Activated naive CD4-positive, alpha-beta T cell (primary cell): ENCODE measurements around the gene CCDC70.

Source experiments
- DNase-seq, 4 experiments: peaks; one replicate each; lab custom pipeline; 2025; lab: John Stamatoyannopoulos, UW

CCDC70 gene

GRCh38 chr13:51862957-51863356 lies 1.2 kb downstream of the CCDC70 start:
- DNase-seq, result no peak

- DNase-seq, result no peak
These were observed 4.1 kb downstream of the CCDC70 start for GRCh38 chr13:51865838-51866237.

- DNase-seq, result no peak
These were observed 5.3 kb downstream of the CCDC70 start for GRCh38 chr13:51867062-51867461.

GRCh38 chr13:51869916-51870315 lies 8.1 kb downstream of the CCDC70 start:
- no peak for DNase-seq

GRCh38 chr13:51870616-51871015 lies 8.8 kb downstream of the CCDC70 start:
- no peak for DNase-seq

- DNase-seq, result no peak
These were observed 11.5 kb downstream of the CCDC70 start for GRCh38 chr13:51873117-51873798.

GRCh38 chr13:51873837-51874236 lies 12.1 kb downstream of the CCDC70 start:
- DNase-seq, result no peak

GRCh38 chr13:51874651-51875050 lies 12.9 kb downstream of the CCDC70 start:
- DNase-seq, result no peak

GRCh38 chr13:51879133-51879532 lies 17.4 kb downstream of the CCDC70 start:
- DNase-seq, result no peak

- no peak for DNase-seq
These were observed 19.5 kb downstream of the CCDC70 start for GRCh38 chr13:51881296-51881695.

GRCh38 chr13:51882570-51883225 lies 20.9 kb downstream of the CCDC70 start:
- no peak for DNase-seq

- DNase-seq, result no peak
These were observed 21.4 kb downstream of the CCDC70 start for GRCh38 chr13:51883226-51883600.

- DNase-seq, result no peak
These were observed 23.9 kb downstream of the CCDC70 start for GRCh38 chr13:51885651-51886050.

GRCh38 chr13:51887468-51887867 lies 25.7 kb downstream of the CCDC70 start:
- DNase-seq, result no peak

- DNase-seq, result no peak
These were observed 30.9 kb downstream of the CCDC70 start for GRCh38 chr13:51892657-51893056.

- DNase-seq, result no peak
These were observed 32.5 kb downstream of the CCDC70 start for GRCh38 chr13:51894239-51894638.

- peak in 1 of 4 experiments; percentile 4 for DNase-seq
These were observed 34.4 kb downstream of the CCDC70 start for GRCh38 chr13:51895906-51896888.

- no peak for DNase-seq
These were observed 38.7 kb downstream of the CCDC70 start for GRCh38 chr13:51900471-51900870.

GRCh38 chr13:51902776-51903175 lies 41.0 kb downstream of the CCDC70 start:
- DNase-seq, result no peak

GRCh38 chr13:51905787-51906186 lies 44.0 kb downstream of the CCDC70 start:
- no peak for DNase-seq

GRCh38 chr13:51906581-51906980 lies 44.8 kb downstream of the CCDC70 start:
- DNase-seq, result no peak

- DNase-seq, result no peak
These were observed 45.4 kb downstream of the CCDC70 start for GRCh38 chr13:51907040-51907732.
